Stimulated activated CD8-positive, alpha-beta memory T cell treated with anti-CD3 and anti-CD28 coated beads, Interleukin-15, amount 100 ng/mL, for 4 hours (primary cell): ENCODE data around the gene TRMT10B.

Experiments used
- DNase-seq, 2 donors: peaks; one replicate each; pipeline ENCODE4 v3.0.0-alpha.2; 2020; ENCODE audit warnings: low read depth in 2 of 2

Gene TRMT10B, protein sequence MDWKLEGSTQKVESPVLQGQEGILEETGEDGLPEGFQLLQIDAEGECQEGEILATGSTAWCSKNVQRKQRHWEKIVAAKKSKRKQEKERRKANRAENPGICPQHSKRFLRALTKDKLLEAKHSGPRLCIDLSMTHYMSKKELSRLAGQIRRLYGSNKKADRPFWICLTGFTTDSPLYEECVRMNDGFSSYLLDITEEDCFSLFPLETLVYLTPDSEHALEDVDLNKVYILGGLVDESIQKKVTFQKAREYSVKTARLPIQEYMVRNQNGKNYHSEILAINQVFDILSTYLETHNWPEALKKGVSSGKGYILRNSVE

DNA sequence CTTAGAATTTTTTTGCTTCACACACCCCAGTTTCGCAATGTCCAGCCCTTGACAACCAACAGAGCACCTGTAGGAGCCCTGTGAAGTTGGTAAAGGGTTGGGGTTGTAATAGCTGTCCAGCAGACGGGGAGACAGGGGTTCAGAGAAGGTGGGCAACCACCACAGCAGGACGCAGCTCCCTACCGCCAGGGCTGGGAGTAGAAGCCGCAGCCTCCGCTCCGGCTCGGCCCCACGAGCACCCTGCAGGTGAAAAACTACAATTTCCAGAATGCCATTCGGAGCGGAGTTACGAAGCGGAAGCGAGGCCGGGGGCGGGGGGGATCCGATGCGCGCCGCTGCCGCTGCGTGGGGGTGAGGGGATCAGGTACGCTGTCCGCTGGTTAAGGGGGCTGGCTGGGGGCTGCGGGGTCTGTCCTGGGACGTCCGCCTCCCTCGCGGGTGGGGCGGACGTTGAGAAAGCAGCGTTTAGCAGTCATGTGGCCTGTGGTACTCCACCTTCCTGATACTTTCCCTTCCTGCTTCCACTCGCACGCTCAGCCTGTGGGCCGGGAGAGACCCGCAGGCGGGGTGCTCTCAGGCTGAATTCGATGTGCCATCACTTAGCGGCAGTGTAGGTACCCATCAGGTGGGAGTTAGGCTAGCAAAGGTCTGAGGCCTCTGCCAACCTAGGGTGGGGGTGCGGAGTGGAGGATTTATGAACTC, at the start of gene TRMT10B:
TRMT10B (plus strand) TSS at position 317 of the 702 bp plus-strand sequence. CDS start 8,127 bp downstream, outside the sequence.
- DNase-seq, result peak; percentile 54 to 61

DNA sequence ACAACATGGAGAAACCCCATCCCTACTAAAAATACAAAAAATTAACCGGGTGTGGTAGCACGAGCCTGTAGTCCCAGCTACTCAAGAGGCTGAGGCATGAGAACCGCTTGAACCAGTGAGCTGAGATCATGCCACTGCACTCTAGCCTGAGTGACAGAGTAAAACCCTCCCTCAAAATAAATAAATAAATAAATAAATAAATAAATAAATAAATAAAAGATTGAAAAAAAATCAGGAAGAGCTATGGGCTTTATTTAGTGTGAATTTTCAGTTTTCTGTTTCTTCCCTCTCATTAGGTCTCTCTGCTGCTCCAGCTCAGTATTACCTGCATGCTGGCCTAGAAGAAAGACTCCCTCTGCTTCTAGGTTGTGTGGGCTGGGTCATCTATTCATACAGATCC, 47.8 kb upstream of the TRMT10B start:
- no peak for DNase-seq

DNA sequence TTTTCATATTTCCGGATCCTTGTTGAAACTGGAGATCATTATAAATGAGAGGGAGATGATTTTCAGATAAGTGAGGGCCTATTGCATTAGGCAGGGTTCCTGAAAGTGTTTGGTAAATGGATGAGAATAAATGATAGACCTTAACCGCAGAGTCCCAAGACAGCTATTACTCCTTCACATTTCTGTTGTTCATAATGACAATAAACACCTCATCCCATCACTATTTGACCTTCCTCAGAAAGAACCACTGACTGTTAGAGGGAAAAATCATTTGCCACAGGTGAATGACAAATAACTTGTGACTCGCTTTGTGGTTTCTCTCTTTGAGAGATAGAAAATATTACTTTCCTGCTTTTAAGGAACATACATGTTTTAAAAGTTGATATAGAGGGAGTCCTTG, 47.3 kb upstream of the TRMT10B start:
- DNase-seq, result no peak

DNA sequence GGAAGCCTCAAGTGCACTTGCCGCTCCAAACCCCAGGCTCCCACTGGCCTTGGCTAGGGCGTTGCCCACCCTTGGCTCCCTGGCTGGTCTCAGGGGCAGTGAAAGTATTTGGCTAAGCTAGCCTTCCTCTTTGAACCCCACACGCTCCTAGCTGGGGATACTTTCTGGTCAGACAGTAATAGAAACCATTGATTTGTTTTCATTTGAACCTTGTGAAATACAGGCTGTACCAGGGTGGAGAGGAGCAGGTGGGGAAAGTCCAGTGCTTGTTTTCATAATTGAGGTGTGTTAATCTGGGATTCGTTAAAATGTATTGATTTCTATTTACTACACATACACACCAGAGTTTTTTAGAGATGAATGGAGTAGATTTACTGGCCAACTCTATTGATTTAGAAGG, 45.9 kb upstream of the TRMT10B start:
- no peak for DNase-seq

DNA sequence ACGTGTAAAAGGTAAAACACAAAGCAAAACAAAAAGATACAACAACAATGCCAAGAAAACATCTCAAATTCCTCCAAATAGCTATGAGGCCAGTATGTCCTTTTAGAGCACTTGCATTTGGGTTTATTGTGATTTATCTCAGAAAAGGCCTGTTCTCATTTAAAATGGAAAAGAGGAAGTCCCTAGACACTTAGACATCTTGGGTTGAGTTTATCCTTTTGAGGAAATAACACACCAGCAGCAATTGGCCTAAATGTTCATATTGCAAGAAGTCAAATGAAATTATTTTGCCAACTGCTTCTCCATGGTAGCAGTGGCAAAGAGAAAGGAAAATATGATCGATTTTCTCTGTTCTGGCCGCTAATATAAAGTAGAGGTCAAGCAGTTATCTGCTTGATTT, 43.6 kb upstream of the TRMT10B start:
- DNase-seq, result no peak

DNA sequence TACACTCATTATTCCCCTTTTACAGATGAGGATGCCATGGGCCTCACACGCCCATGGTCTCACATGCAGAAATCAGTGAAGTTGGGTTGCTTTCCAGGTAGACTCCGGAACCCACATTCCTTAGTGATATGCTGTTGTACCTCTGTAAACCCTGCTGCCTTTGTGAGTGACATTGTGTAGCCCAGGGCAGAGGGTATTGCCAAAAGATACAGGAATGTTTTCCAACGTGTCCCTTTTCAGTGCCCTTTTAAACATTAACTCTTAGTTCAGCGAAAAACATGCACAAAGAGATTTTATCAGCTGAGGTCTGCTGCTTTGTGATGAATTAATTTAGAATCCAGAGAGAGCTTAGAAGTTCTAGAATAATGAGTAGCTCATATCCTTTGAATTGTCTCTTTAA, 38.3 kb upstream of the TRMT10B start:
- no peak for DNase-seq

DNA sequence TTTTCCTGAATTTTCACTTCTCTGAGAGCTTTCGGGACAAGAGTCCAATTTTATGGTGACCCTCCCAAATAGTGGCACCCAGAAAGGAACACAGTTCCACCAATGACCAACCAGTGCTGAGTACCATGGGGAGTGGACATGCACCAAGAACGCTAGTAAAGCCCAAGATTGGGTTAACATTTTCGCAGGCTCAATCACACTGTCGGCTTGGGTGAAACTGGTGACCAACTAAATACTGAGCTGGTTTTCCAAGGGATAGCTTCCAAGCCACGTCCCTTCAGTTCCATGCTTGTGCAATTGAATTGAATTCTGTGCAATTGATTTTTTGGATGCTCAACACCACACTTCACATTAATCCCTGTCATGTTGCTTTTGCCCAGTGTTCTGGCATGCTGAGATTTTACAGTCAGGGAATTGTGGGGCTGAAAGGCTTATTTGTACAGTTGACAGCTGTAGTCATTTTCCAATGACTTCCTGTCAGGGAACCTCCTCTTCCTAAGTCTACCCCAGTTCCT, 37.6 kb upstream of the TRMT10B start:
- DNase-seq, result no peak

DNA sequence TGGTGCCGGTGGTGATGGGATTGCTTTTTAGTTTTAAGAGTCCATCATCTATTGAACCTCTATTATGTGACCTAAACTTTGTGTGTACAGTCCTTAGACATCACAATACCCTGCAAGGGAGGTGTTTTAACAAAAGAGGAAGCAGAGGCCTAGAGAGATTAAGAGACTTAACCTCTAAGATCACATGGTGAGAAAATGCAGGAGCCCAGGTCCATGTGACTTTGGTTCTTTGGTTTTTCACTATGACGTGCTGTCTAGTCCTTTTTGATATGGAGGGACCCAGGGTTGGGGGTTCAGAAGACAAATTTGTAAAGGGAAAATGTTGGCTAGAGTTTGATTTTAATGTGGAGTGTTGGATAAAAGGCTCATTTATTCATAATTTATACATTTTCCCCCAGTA, 34.1 kb upstream of the TRMT10B start:
- no peak for DNase-seq

DNA sequence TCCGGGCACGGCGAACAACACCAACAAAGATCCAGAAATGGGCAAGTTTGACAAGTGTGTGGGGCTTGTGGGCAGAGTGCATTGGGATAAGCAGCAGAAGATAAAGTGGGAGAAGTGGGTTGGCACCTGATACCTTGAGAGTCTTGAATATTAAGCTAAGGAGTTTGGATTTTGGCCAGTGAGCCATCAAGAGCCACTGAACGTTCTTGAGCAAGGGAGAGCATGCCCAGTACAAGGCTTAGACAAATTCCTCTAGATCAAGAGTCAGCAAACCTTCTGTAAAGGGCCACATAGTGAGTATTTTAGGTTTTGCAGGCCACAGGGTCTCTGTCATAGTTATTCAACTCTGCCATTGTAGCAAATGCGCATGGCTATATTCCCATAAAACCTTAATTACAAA, 26.6 kb upstream of the TRMT10B start:
- no peak for DNase-seq

DNA sequence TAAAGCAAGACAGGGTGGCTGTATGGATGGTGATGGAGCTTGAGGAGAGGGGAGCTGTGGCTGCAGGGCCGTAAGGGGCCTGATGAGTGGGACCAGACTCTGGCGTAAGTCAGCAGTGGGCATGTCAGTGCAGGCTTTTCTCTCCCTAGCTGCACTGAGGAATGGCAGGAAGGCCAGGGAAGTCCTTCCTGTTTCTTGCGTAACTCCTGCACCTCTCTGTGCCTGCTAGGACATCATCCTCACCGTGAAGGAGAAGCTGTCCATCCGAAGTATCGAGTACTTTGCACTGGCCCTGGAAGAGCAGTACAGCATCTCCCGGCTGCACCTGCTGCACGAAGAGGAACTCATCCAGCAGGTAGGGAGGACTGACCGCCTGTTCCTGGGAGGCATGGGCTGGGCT, 24.1 kb upstream of the TRMT10B start:
- no peak for DNase-seq

DNA sequence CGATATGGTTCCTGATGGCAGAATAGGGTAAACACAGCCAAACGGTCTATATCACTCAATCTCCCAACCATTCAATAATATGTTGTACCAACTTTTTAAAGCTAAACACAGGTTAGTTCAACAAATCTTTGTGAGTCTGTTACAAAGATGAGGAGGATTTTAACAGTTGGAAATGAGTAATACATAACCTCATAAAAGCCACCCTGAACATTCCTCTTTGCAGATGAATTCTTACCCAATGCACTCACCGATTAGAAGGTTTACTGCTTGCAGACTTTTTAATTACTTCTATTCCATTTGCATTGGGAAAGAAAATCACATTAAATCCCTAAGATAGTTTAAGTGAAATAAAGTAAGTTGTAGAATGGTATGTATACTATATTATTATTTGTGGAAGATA, 23.3 kb upstream of the TRMT10B start:
- DNase-seq, result no peak

DNA sequence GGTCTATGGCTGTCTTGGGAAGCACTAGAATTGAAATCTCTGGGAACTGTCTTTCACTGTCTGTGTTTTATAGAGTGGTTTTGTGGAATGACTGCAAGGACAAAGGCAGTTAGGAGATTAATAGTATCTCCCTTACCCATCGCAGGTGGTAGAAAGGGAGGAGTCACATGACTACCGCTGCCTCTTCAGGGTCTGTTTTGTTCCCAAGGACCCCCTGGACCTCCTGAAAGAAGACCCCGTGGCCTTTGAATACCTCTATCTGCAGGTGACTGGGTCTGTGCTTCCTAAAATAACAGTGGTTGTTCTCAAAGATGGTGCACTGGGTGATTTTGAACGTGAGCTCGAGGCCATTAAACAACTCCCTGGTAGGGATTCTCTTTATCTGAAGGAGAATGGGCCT, 22.8 kb upstream of the TRMT10B start:
- DNase-seq, result no peak

DNA sequence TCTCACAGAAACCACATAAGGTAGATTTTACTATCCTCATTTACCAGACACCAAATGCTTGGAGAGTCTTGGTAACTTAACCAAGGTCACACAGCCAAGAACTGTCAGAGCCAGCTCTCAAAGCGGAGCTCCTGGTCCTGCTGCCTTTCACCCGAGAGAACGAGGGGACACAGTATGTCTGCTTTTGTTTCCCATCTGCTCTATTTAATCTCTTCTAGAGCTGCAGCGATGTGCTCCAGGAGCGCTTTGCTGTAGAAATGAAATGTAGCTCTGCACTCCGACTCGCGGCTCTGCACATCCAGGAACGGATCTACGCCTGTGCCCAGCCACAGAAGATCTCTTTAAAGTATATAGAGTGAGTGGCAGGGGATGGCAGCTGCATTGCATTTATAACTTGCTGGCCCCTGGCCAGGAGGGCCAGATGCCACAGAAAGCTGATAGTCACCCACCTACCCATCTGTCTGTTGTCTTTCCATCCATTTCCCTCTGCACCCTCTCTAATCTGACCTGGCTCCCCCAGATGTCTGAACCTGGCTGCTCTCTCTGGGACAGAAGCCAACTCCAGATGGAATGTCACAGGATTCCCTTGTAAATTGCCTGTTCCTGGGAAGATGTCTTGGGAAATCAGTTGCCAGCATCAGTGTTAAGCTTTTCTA, 21.4 kb upstream of the TRMT10B start:
- DNase-seq, result no peak

DNA sequence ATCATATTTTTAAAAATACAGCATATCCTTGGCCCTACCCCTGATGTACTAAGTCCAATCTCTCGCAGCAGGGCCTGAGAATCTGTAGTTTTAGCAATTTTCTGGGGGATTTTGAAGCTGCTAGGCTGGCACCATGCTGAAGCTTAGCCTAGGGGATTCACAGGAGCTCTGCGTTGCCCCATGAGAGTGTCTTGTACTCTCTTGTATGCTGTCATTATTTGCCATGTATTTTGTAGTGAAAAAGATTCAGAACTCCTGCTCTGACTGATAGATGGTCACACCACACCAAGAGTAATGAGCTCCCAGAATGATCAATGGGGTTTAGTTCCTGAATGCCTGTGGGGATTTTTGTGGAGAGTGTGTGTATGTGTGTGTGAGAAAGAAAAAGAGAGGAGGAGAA, 20.7 kb upstream of the TRMT10B start:
- no peak for DNase-seq

DNA sequence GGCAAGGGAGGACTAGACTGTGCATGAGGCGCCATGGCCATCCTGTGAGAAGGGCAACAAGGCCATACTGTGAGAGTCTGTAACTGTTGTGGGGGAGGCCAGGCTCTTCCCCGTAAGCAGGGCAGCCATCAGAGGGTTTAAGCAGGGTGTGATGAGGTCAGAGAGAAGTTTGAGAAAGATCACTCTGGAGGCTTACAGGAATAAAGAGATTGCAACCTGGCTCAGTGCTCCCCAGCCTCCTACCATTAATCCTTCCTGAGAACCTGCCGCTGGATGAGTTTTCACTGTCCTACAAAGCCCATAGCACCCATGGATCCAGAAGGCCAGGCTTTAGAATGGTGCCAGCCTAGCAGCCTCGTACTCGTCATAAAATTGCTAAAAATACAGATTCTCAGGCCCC, 14.4 kb upstream of the TRMT10B start:
- DNase-seq, result no peak

DNA sequence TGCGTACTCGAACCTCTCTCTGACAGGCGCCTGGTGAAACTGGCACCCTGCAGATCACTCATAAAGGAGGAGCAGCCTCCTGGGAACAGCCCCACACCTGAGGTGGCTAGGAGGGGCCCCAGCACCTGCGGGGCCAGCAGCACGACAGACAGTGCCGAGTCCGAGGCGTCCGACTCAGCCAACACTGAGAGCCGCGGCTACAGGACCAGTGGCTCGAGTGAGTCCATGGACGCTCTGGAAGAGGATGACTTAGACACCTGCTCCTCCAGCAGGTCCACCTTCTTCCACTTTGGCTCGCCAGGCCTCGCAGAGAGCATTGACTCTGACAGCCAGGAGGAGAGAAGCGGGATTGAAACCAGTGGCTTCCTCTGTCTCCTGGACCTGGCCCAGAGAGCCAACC, 13.5 kb upstream of the TRMT10B start:
- no peak for DNase-seq

DNA sequence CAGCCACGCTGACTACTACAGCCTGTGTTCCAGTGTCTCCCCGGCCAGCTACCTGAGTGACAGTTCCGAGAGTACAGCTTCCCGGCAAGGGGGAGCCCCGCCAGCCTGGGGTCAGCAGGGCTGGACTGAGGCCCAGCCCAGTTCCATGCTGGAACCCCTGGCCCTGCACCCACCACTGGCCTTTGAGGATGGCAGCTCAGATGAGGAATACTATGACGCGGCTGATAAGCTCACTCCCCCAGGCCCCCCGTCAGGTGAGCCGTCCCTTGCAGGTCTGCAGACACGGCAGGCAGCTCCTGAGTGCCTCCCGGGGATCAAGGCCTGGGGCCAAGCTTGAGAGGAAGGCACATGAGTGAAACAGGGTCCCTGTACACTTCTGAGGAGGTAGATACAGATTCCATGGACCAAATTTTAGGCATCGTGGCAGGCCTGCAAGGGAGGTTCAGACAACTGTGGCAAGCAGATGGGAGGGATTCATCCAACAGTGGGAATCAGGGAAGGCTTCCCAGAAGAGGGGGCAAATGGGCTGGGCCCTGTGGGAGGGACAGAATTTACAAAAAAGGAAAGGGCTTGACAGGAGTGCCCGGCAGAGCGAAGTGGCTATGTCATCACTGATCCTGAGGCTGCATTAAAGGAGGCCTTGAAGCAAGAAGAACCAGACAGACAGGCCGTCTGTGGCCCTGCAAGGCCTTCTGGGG, 12.8 kb upstream of the TRMT10B start:
- DNase-seq, result no peak

DNA sequence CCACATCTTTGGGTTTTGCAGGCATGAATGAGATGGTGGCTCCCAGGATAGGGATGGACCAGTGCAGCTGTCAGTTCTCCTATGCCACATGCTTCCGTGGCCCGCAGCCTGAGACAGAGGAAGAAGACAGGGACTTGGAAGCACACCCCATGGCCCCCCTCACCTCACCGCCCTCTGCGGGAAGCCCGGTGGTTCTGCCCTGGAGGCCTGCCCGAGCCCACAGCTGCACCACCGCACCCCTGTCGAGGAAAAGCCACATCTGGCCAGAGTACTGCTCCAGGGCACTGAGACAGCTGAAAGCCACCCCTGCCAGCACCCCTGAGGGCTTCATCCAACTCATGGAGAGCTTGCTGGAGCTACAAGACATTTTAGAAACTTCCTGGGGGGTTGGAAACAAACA, 7.6 kb upstream of the TRMT10B start:
- DNase-seq, result no peak

DNA sequence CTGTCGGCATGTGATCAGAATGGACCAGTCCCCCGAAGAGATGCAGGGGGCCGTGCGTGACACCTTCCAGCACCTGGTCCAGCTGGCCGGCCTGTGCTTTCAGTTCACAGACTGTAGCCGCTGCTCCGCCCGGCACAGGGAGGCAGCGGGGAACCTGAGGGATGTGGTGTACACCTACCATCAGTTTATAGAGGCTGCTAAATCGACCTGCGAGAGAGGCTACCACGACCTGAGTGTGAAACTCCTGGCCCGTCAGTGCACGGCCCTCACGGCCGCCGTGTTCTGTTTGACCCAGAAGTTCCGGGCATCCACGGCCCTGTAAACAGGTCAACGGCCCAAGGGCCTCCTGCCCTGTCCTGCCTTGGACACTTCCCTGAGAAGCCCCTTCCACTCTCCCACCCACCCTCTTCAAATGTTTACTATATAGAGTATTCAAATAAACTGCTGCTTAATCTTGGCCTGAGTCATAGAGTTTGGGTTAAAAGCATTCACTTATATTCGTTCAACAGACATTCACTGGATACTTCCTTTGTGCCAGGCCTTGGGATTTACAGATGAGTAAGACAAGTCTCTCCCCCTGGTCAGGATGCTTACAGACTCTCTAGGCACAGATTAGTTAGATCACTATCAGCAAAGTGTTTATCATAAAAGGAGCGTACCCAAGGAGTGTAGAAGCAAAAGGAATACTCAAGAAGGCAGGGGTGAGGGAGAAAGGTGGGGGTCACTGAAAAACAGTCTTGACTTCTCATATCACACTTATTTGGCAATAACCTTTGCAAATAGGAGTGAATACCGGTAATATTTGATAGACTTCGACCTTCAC, 6.9 kb upstream of the TRMT10B start:
- no peak for DNase-seq

DNA sequence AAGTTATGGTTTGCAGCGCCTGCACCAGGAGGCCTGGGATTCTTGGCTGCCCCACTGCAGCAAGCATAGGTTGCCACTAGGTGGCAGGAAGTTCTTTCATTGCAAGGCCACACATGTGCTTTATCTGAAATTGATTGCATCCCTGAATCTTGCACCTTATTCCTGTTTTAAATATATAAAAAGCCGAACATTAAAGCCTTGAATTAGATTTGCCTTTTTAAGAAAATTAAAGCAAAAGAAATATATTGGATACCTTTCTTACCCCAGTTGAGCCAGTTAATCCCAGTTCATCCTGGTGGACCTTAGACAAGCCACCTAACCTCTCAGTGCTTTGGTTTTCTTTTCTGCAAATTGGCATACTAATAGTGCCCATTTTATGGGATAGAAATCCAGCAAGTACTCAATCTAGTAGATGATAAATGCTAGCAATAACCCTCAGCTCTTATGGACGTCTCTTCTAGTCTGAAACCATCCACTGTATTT, 6.3 kb upstream of the TRMT10B start:
- DNase-seq, result no peak

DNA sequence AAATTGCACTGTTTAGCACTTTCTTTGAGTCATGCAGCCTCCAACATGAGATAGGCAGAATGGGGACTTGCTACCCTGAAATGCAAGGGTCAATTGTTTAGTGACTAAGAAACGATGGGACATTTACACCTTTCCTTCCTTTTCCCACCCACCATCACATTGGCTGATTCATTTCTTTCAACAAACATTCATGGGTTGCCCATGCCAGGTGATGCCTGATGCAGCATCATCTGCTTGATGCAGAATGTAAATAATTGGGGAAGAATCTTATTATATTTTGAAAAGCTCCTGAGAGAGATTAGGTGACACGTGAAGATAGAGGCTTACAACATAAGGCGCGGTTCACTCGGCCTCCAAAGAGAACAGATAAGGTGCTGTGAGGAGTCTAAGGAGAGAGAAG, 4.5 kb upstream of the TRMT10B start:
- no peak for DNase-seq
